IMR-90 (cell line): ENCODE results near the gene FOXO3. TPM values are rescaled to one million over a fixed set of nuclear protein-coding genes. Genes with fewer than 3 reads are reported as not detected.

Experiments
- ATAC-seq: fragments of 200-7000 bp; cut with Tn5 transposase; 2 replicates; pipeline ENCODE4 v1.9.1; 2020; ENCODE audit warnings: low read depth, mild to moderate bottlenecking, moderate library complexity
- BruUV-seq: library from RNA; stranded (reverse); fragments of 400-500 nt; replicated peaks from 2 replicates; lab custom pipeline; 2021; lab: Mats Ljungman, UMichigan
- CTCF ChIA-PET: fragments of 300-600 bp; formaldehyde crosslinking; extraction: SDS; loops from one replicate; lab custom pipeline; 2021; ENCODE audit warnings: antibody characterized with exemption; lab: Yijun Ruan, JAX
- POLR2A ChIA-PET: fragments of 300-600 bp; sonication (Branson Sonifier 250); formaldehyde crosslinking; loops from one replicate; lab custom pipeline; 2022; ENCODE audit warnings: antibody characterized with exemption; ENCODE audit not compliant: unreplicated experiment; lab: Charles Lee
- DNase-seq: peaks from one replicate; pipeline ENCODE4 v3.0.0; 2013
- H2AFZ ChIP-seq: replicated peaks from 2 replicates; pipeline ENCODE3; 2013; ENCODE audit warnings: low read length, mild to moderate bottlenecking; ENCODE audit not compliant: poor library complexity
- H2AK5ac ChIP-seq: 2 replicates; pipeline ENCODE4 v1.6.1; 2013; ENCODE audit warnings: low read depth, low read length, inconsistent platforms
- H2AK9ac ChIP-seq: replicated peaks from 2 replicates; pipeline ENCODE3; 2013; ENCODE audit warnings: mild to moderate bottlenecking, low read depth, low read length, moderate library complexity; ENCODE audit not compliant: poor library complexity
- H2BK120ac ChIP-seq: 2 replicates; pipeline ENCODE4 v1.6.1; 2013; ENCODE audit warnings: low read depth, low read length, inconsistent platforms
- H2BK15ac ChIP-seq: 3 replicates; pipeline ENCODE4 v1.6.1; 2013; ENCODE audit warnings: low read depth, low read length, inconsistent platforms
- H2BK20ac ChIP-seq: 2 replicates; pipeline ENCODE4 v1.6.1; 2013; ENCODE audit warnings: low read depth, mild to moderate bottlenecking, inconsistent platforms, low read length, moderate library complexity
- H2BK5ac ChIP-seq: 2 replicates; pipeline ENCODE4 v1.6.1; 2013; ENCODE audit warnings: mild to moderate bottlenecking, low read depth, low read length, inconsistent platforms; ENCODE audit not compliant: poor library complexity, severe bottlenecking
- H3K14ac ChIP-seq: replicated peaks from 2 replicates; pipeline ENCODE4 v1.6.1; 2013; ENCODE audit warnings: low read depth, low read length, inconsistent platforms
- H3K18ac ChIP-seq: 2 replicates; pipeline ENCODE4 v1.6.1; 2013; ENCODE audit warnings: low read depth, low read length, control low read depth
- H3K23ac ChIP-seq: 2 replicates; pipeline ENCODE4 v1.6.1; 2013; ENCODE audit warnings: low read depth, low read length, inconsistent platforms
- H3K27ac ChIP-seq: 2 replicates; pipeline ENCODE4 v1.5.1; 2013; ENCODE audit warnings: mild to moderate bottlenecking, control low read depth, low read length; ENCODE audit not compliant: insufficient read depth
- H3K27me3 ChIP-seq: 2 replicates; pipeline ENCODE4 v1.6.1; 2013; ENCODE audit warnings: low read length; ENCODE audit not compliant: control insufficient read depth, insufficient read depth
- H3K36me3 ChIP-seq: 2 replicates; pipeline ENCODE4 v1.6.1; 2013; ENCODE audit warnings: low read length, mixed read lengths; ENCODE audit not compliant: control insufficient read depth, insufficient read depth
- H3K4ac ChIP-seq: 2 replicates; pipeline ENCODE4 v1.6.1; 2013; ENCODE audit warnings: low read depth, low read length, inconsistent platforms
- H3K4me1 ChIP-seq: 2 replicates; pipeline ENCODE4 v1.6.1; 2013; ENCODE audit warnings: low read length, mixed read lengths; ENCODE audit not compliant: control insufficient read depth, insufficient read depth
- H3K4me2 ChIP-seq: 2 replicates; pipeline ENCODE4 v1.6.1; 2013; ENCODE audit warnings: low read depth, mild to moderate bottlenecking, control low read depth, low read length, moderate library complexity
- H3K4me3 ChIP-seq: 2 replicates; pipeline ENCODE4 v1.5.1; 2013; ENCODE audit warnings: low read depth, mild to moderate bottlenecking, control low read depth, low read length, moderate library complexity; ENCODE audit not compliant: insufficient read depth
- H3K56ac ChIP-seq: 2 replicates; pipeline ENCODE4 v1.6.1; 2013; ENCODE audit warnings: low read length, inconsistent platforms; ENCODE audit not compliant: insufficient read depth; ENCODE audit errors: extremely low read depth
- H3K79me1 ChIP-seq, 2 experiments: 2 replicates each; pipeline ENCODE4 v1.6.1; 2013; ENCODE audit warnings: low read length in 2 of 2, inconsistent platforms in 1 of 2, low read depth in 1 of 2
- H3K9ac ChIP-seq: 2 replicates; pipeline ENCODE4 v1.6.1; 2013; ENCODE audit warnings: low read depth, low read length, control low read depth
- H3K9me1 ChIP-seq: 2 replicates; pipeline ENCODE4 v1.6.1; 2013; ENCODE audit warnings: low read length, inconsistent platforms; ENCODE audit not compliant: insufficient read depth
- H3K9me3 ChIP-seq: 2 replicates; pipeline ENCODE4 v1.6.1; 2013; ENCODE audit warnings: low read length; ENCODE audit not compliant: control insufficient read depth, insufficient read depth
- H4K20me1 ChIP-seq: 2 replicates; pipeline ENCODE4 v1.6.1; 2013; ENCODE audit warnings: low read length, inconsistent platforms; ENCODE audit not compliant: insufficient read depth
- H4K5ac ChIP-seq: 2 replicates; pipeline ENCODE4 v1.6.1; 2013; ENCODE audit warnings: mild to moderate bottlenecking, low read depth, low read length, control low read depth
- H4K8ac ChIP-seq, 2 experiments: 2 replicates each; pipeline ENCODE4 v1.6.1; 2013; ENCODE audit warnings: low read depth in 2 of 2, low read length in 2 of 2, control low read depth in 1 of 2, inconsistent platforms in 1 of 2
- H4K91ac ChIP-seq: 2 replicates; pipeline ENCODE4 v1.6.1; 2013; ENCODE audit warnings: low read depth, low read length, inconsistent platforms; ENCODE audit not compliant: insufficient read depth
- BHLHE40 ChIP-seq: fragments of 150-350 bp; IDR thresholded peaks from 2 replicates; pipeline ENCODE4 v1.6.1; 2016; ENCODE audit warnings: mild to moderate bottlenecking, low read depth, low read length
- CEBPB ChIP-seq: IDR thresholded peaks from 2 replicates; pipeline ENCODE4 v1.6.1; 2012; ENCODE audit warnings: low read depth, low read length, improper control_type of control experiment
- CHD1 ChIP-seq: IDR thresholded peaks from 2 replicates; pipeline ENCODE4 v1.6.1; 2012; ENCODE audit warnings: low read depth, low read length, improper control_type of control experiment
- FOS ChIP-seq: fragments of 150-350 bp; IDR thresholded peaks from 2 replicates; pipeline ENCODE4 v1.6.1; 2016; ENCODE audit warnings: low read depth, low read length
- MAFK ChIP-seq: IDR thresholded peaks from 2 replicates; pipeline ENCODE4 v1.6.1; 2012; ENCODE audit warnings: low read depth, low read length, improper control_type of control experiment
- MAZ ChIP-seq: IDR thresholded peaks from 2 replicates; pipeline ENCODE4 v1.6.1; 2012; ENCODE audit warnings: low read depth, mild to moderate bottlenecking, low read length, improper control_type of control experiment, moderate library complexity, borderline replicate concordance
- NFE2L2 ChIP-seq: fragments of 150-350 bp; IDR thresholded peaks from 2 replicates; pipeline ENCODE4 v1.6.1; 2016; ENCODE audit warnings: low read depth, mild to moderate bottlenecking, low read length
- POLR2A ChIP-seq: IDR thresholded peaks from 2 replicates; pipeline ENCODE4 v1.6.1; 2012; ENCODE audit warnings: mild to moderate bottlenecking, low read depth, low read length
- RAD21 ChIP-seq: IDR thresholded peaks from 2 replicates; pipeline ENCODE4 v1.6.1; 2012; ENCODE audit warnings: low read length, improper control_type of control experiment
- RCOR1 ChIP-seq: IDR thresholded peaks from 2 replicates; pipeline ENCODE4 v1.6.1; 2012; ENCODE audit warnings: mild to moderate bottlenecking, low read length, improper control_type of control experiment; ENCODE audit not compliant: insufficient replicate concordance
- RFX5 ChIP-seq: IDR thresholded peaks from 2 replicates; pipeline ENCODE4 v1.8.0; 2012; ENCODE audit warnings: low read depth, mild to moderate bottlenecking, low read length, moderate library complexity
- SMC3 ChIP-seq: fragments of 150-350 bp; IDR thresholded peaks from 2 replicates; pipeline ENCODE4 v1.6.1; 2016; ENCODE audit warnings: low read depth, mild to moderate bottlenecking, antibody characterized with exemption, low read length, moderate library complexity
- dilution Hi-C: fragments of 300-500 bp; cut with HindIII; formaldehyde crosslinking; loops from one replicate; pipeline ENCODE4 v1.14.3; 2018; ENCODE audit warnings: low sequenced_read_pairs; ENCODE audit not compliant: unreplicated experiment
- in situ Hi-C: fragments of 300-500 bp; cut with MboI; formaldehyde crosslinking; loops from 3 replicates; pipeline ENCODE4 v1.14.3; 2019; ENCODE audit warnings: low sequenced_read_pairs, inconsistent platforms, mixed read lengths
- intact Hi-C: fragments of 100-400 bp; cut with micrococcal nuclease; formaldehyde crosslinking; loops from 2 replicates; pipeline ENCODE4 v1.10.0; 2022
- polyA plus RNA-seq, 3 experiments: library from polyadenylated mRNA; depleted of rRNA; stranded (reverse); fragments of >200 nt; gene quantifications; 2 replicates each; pipeline ENCODE4 v1.2.3, GENCODE V29; 2012; ENCODE audit warnings: low replicate concordance in 1 of 3
- total RNA-seq: library from RNA; depleted of rRNA; stranded (reverse); fragments of >200 nt; gene quantifications from 2 replicates; pipeline ENCODE4 v1.2.3, GENCODE V29; 2012
- TF ChIP-seq, protein P1 (sequence below): conservative IDR thresholded peaks from 2 replicates; pipeline ENCODE4 v1.5.1; 2012; ENCODE audit warnings: mild to moderate bottlenecking, low read depth, low read length, improper control_type of control experiment
- TF ChIP-seq, protein P2 (sequence below): fragments of 150-350 bp; IDR thresholded peaks from 2 replicates; pipeline ENCODE4 v1.6.1; 2016; ENCODE audit warnings: low read depth, mild to moderate bottlenecking, low read length, moderate library complexity, borderline replicate concordance
- TF ChIP-seq, protein P3 (sequence below): fragments of 150-350 bp; IDR thresholded peaks from 2 replicates; pipeline ENCODE4 v1.6.1; 2017; ENCODE audit warnings: mild to moderate bottlenecking, antibody characterized with exemption, low read length, low read depth

Gene FOXO3
- total and polyA plus RNA-seq, 2 of the 4 experiments (the other 2 are of a cell fraction), result 17.5 to 38.7 TPM

DNA sequence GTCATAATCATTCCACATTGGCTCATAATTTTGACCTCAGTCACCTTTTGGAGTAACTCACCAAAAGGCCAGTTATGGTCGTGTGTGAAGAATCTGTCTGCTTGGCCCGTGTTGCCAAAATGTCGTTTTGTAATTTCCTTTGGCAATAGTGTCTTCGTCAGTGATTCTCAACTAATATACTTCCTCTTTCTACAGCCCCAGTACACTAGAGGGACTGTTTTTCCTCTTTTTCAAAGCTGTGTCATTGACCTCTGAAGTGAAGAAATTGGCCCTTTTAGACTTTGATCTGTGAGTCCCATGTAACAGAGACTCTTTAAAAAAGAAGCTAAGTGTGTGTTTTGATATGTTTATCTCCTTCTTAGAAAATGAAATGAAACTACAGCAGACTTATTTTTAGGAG is 5.2 kb downstream of the FOXO3 start (continued):
- TF ChIP-seq FOS (peak; percentile 25; the same call in 1 of the 2 replicates), POLR2A (no peak)

DNA sequence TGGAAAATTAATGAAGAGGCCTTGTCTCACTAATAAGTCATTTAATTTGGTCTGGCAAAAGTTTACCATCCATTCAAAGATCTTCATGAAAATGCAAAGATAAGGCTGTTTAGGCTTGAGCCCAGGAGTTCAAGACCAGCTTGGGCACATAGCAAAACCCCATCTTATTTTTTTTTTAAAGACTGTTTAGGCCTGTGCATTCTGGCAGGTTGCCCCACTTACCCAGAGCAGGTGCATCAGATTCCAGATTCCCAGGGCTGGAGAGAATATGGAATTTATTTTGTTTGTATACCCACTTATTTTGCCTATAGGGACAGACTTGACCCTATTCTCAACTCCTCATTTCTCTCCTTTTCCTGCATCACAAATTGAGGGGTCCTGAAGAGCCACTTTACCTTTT is 5.7 kb downstream of the FOXO3 start:
- in situ Hi-C loops (no loop called here), dilution Hi-C loops (no loop called here), intact Hi-C loops (loop anchor here (2.0 kb wide), 1 partner anchor 14 kb away; no protein-coding TSS in a partner anchor)
- Histone ChIP-seq H3K56ac (no peak overlapping the region), H2AK9ac (no peak overlapping the region), H3K9me3 (no peaks in the 10 kb centered on the region), H3K9ac (no peak overlapping the region), H2BK15ac (no peak overlapping the region), H4K8ac (no peak overlapping the region), H3K4ac (no peak overlapping the region), H4K91ac (no peak overlapping the region), H2AFZ (no peak overlapping the region), H2AK5ac (no peak overlapping the region), H3K18ac (no peak overlapping the region), H2BK20ac (no peak overlapping the region), H2BK5ac (peak overlapping the region; percentile 85), H3K4me1 (peaks cover 14% of the 10 kb centered on the region), H3K79me1 (peaks cover 13 to 65% of the 10 kb centered on the region in 2 experiments), H3K27ac (no peak overlapping the region), H3K27me3 (no peaks in the 10 kb centered on the region), H3K23ac (peak overlapping the region; percentile 10; the same call in 1 of the 2 replicates), H3K9me1 (peaks cover 17% of the 10 kb centered on the region), H3K4me3 (no peak overlapping the region), H3K14ac (no peak overlapping the region), H4K20me1 (peaks cover 61% of the 10 kb centered on the region), H3K36me3 (peaks cover 24% of the 10 kb centered on the region), H2BK120ac (no peak overlapping the region), H3K4me2 (peak overlapping the region; percentile 74), H4K5ac (no peak overlapping the region)
- no TSS peak for BruUV-seq
- ATAC-seq (no peak), DNase-seq (no peak)
- POLR2A ChIA-PET, result no interaction called here
- CTCF ChIA-PET, result interaction anchor here (0.9 kb wide), 1 partner anchor 22 kb away, joined by 3 read pairs; no protein-coding TSS in a partner anchor
- TF ChIP-seq, protein P1, sequence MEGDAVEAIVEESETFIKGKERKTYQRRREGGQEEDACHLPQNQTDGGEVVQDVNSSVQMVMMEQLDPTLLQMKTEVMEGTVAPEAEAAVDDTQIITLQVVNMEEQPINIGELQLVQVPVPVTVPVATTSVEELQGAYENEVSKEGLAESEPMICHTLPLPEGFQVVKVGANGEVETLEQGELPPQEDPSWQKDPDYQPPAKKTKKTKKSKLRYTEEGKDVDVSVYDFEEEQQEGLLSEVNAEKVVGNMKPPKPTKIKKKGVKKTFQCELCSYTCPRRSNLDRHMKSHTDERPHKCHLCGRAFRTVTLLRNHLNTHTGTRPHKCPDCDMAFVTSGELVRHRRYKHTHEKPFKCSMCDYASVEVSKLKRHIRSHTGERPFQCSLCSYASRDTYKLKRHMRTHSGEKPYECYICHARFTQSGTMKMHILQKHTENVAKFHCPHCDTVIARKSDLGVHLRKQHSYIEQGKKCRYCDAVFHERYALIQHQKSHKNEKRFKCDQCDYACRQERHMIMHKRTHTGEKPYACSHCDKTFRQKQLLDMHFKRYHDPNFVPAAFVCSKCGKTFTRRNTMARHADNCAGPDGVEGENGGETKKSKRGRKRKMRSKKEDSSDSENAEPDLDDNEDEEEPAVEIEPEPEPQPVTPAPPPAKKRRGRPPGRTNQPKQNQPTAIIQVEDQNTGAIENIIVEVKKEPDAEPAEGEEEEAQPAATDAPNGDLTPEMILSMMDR, result no peak
- TF ChIP-seq RCOR1, result no peak
- TF ChIP-seq POLR2A, result no peak
- no peak for TF ChIP-seq CEBPB
- no peak for TF ChIP-seq CHD1
- TF ChIP-seq NFE2L2, result no peak
- TF ChIP-seq RAD21, result no peak
- TF ChIP-seq MAZ, result no peak
- no peak for TF ChIP-seq SMC3
- TF ChIP-seq BHLHE40, result no peak
- TF ChIP-seq FOS, result no peak
- TF ChIP-seq, protein P2, sequence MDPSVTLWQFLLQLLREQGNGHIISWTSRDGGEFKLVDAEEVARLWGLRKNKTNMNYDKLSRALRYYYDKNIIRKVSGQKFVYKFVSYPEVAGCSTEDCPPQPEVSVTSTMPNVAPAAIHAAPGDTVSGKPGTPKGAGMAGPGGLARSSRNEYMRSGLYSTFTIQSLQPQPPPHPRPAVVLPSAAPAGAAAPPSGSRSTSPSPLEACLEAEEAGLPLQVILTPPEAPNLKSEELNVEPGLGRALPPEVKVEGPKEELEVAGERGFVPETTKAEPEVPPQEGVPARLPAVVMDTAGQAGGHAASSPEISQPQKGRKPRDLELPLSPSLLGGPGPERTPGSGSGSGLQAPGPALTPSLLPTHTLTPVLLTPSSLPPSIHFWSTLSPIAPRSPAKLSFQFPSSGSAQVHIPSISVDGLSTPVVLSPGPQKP, result no peak
- no peak for TF ChIP-seq RFX5
- TF ChIP-seq, protein P3, sequence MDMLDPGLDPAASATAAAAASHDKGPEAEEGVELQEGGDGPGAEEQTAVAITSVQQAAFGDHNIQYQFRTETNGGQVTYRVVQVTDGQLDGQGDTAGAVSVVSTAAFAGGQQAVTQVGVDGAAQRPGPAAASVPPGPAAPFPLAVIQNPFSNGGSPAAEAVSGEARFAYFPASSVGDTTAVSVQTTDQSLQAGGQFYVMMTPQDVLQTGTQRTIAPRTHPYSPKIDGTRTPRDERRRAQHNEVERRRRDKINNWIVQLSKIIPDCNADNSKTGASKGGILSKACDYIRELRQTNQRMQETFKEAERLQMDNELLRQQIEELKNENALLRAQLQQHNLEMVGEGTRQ, result no peak
- no peak for TF ChIP-seq MAFK
